Activated CD4-positive, alpha-beta T cell treated with anti-CD3 and anti-CD28 coated beads for 36 hours (primary cell): ENCODE measurements around the gene BABAM2. TPM values are rescaled to one million over a fixed set of nuclear protein-coding genes. Genes with fewer than 3 reads are reported as not detected.
"Not testable (repeated sequence)": the region's sequence is repeated elsewhere in the genome, so short reads cannot be mapped to it uniquely, and the experiment has no call there.

ENCODE experiments used
- ATAC-seq: fragments of 200-7000 bp; cut with Tn5 transposase; one replicate; pipeline ENCODE4 v1.10.0; 2021; ENCODE audit warnings: mild to moderate bottlenecking, moderate library complexity
- CTCF ChIA-PET: fragments of 350-600 bp; sonication (Branson Sonifier 250); formaldehyde crosslinking; loops from one replicate; lab custom pipeline; 2021; ENCODE audit warnings: antibody characterized with exemption; lab: Charles Lee
- POLR2A ChIA-PET: fragments of 350-600 bp; sonication (Branson Sonifier 250); formaldehyde crosslinking; loops from one replicate; lab custom pipeline; 2021; ENCODE audit warnings: antibody characterized with exemption, inconsistent platforms; lab: Charles Lee
- DNase-seq: peaks from one replicate; pipeline ENCODE4 v3.0.0-alpha.2; 2020
- H3K27ac Mint-ChIP-seq: one replicate; pipeline ENCODE4 v1.8.0; 2021; ENCODE audit warnings: mixed read lengths
- H3K27me3 Mint-ChIP-seq: one replicate; pipeline ENCODE4 v1.8.0; 2021; ENCODE audit warnings: mixed read lengths
- H3K36me3 Mint-ChIP-seq: one replicate; pipeline ENCODE4 v1.8.0; 2021; ENCODE audit warnings: low read depth, mixed read lengths
- H3K4me1 Mint-ChIP-seq: one replicate; pipeline ENCODE4 v1.8.0; 2021; ENCODE audit warnings: mixed read lengths
- H3K4me3 Mint-ChIP-seq: one replicate; pipeline ENCODE4 v1.8.0; 2021; ENCODE audit warnings: mild to moderate bottlenecking, moderate library complexity, mixed read lengths
- H3K9me3 Mint-ChIP-seq: one replicate; pipeline ENCODE4 v1.8.0; 2021; ENCODE audit warnings: low read depth, mixed read lengths
- intact Hi-C, 2 experiments: fragments of 100-400 bp; cut with DNase I in 1 of 2; cut with micrococcal nuclease in 1 of 2; formaldehyde crosslinking; loops; one replicate each; pipeline versions ENCODE4 v1.14.2 to v1.15.1; 2022 to 2024; cut with DNase I, micrococcal nuclease
- total RNA-seq, 2 experiments: library from RNA; stranded (reverse); gene quantifications; one replicate each; pipeline ENCODE4 v1.2.3, GENCODE V29; 2021

BABAM2 gene
- total RNA-seq, 2 experiments from 2014 or later, result 58.4 to 81.1 TPM

GRCh38 chr2:27993950-27994728 is 103.6 kb downstream of the BABAM2 start:
- POLR2A ChIA-PET, result no interaction called here
- Mint-ChIP-seq H3K27me3 (no peaks in the 10 kb centered on the region), H3K27ac (no peak overlapping the region), H3K4me1 (peaks cover 5% of the 10 kb centered on the region), H3K4me3 (no peak overlapping the region), H3K36me3 (peaks cover 41% of the 10 kb centered on the region), H3K9me3 (peaks cover 5% of the 10 kb centered on the region)
- CTCF ChIA-PET, result no interaction called here
- intact Hi-C loops, result no loop called here
- no peak for ATAC-seq
- no peak for DNase-seq

- no peak for ATAC-seq
- Mint-ChIP-seq H3K4me1 (peaks cover 5% of the 10 kb centered on the region), H3K9me3 (peaks cover 4% of the 10 kb centered on the region), H3K27me3 (no peaks in the 10 kb centered on the region), H3K4me3 (no peak overlapping the region), H3K36me3 (peaks cover 31% of the 10 kb centered on the region), H3K27ac (no peak overlapping the region)
- CTCF ChIA-PET, result interaction anchor here (1.8 kb wide), 1 partner anchor 17 kb away, joined by 4 read pairs; no protein-coding TSS in a partner anchor
- DNase-seq, result no peak
- POLR2A ChIA-PET, result no interaction called here
- intact Hi-C loops, result no loop called here
Observed at GRCh38 chr2:27996156-27996922, 105.8 kb downstream of the BABAM2 start.

GRCh38 chr2:28000287-28000686 is 109.8 kb downstream of the BABAM2 start:
- H3K4me3 Mint-ChIP-seq, result no peak overlapping the region
- peaks cover 13% of the 10 kb centered on the region for H3K36me3 Mint-ChIP-seq
- peaks cover 22% of the 10 kb centered on the region for H3K4me1 Mint-ChIP-seq
- POLR2A ChIA-PET, result no interaction called here
- CTCF ChIA-PET, result no interaction called here
- H3K9me3 Mint-ChIP-seq, result no peaks in the 10 kb centered on the region
- intact Hi-C loops, result no loop called here
- ATAC-seq, result peak; percentile 47
- no peak overlapping the region for H3K27ac Mint-ChIP-seq
- no peak for DNase-seq
- H3K27me3 Mint-ChIP-seq, result no peaks in the 10 kb centered on the region

- DNase-seq, result no peak
- intact Hi-C loops, result no loop called here
- H3K36me3 Mint-ChIP-seq, result peaks cover 3% of the 10 kb centered on the region
- H3K27me3 Mint-ChIP-seq, result no peaks in the 10 kb centered on the region
- no peak overlapping the region for H3K27ac Mint-ChIP-seq
- H3K4me3 Mint-ChIP-seq, result no peak overlapping the region
- no peaks in the 10 kb centered on the region for H3K9me3 Mint-ChIP-seq
- ChIA-PET POLR2A (interaction anchor here (0.5 kb wide), 1 partner anchor 59 kb away, joined by 11 read pairs; no protein-coding TSS in a partner anchor), CTCF (interaction anchor here (1.5 kb wide), 1 partner anchor 299 kb away, joined by 3 read pairs; no protein-coding TSS in a partner anchor)
- peaks cover 22% of the 10 kb centered on the region for H3K4me1 Mint-ChIP-seq
- ATAC-seq, result no peak
Observed at GRCh38 chr2:28002181-28002580, 111.7 kb downstream of the BABAM2 start.

- ATAC-seq (peak; percentile 88), DNase-seq (peak; percentile 39)
- Mint-ChIP-seq H3K27ac (peak overlapping the region; percentile 16), H3K4me1 (peaks cover 22% of the 10 kb centered on the region), H3K36me3 (peaks cover 8% of the 10 kb centered on the region), H3K27me3 (no peaks in the 10 kb centered on the region), H3K9me3 (no peaks in the 10 kb centered on the region), H3K4me3 (no peak overlapping the region)
- ChIA-PET POLR2A (no interaction called here), CTCF (interaction anchor here (0.6 to 1.1 kb wide), 4 partner anchors 119 to 493 kb away, joined by 3 read pairs; no protein-coding TSS in a partner anchor)
- intact Hi-C loops, result no loop called here
Observed at GRCh38 chr2:28004086-28004485, 113.6 kb downstream of the BABAM2 start.

GRCh38 chr2:28009732-28010131 is 119.2 kb downstream of the BABAM2 start:
- DNase-seq, result no peak
- CTCF ChIA-PET, result no interaction called here
- POLR2A ChIA-PET, result no interaction called here
- intact Hi-C loops, result no loop called here
- no peak overlapping the region for H3K27ac Mint-ChIP-seq
- H3K36me3 Mint-ChIP-seq, result peaks cover 6% of the 10 kb centered on the region
- ATAC-seq, result no peak
- no peaks in the 10 kb centered on the region for H3K9me3 Mint-ChIP-seq
- H3K4me3 Mint-ChIP-seq, result no peak overlapping the region
- no peaks in the 10 kb centered on the region for H3K27me3 Mint-ChIP-seq
- H3K4me1 Mint-ChIP-seq, result no peaks in the 10 kb centered on the region

- ATAC-seq, result no peak
- Mint-ChIP-seq H3K9me3 (no peaks in the 10 kb centered on the region), H3K27ac (no peak overlapping the region), H3K4me3 (no peak overlapping the region), H3K4me1 (no peaks in the 10 kb centered on the region), H3K27me3 (no peaks in the 10 kb centered on the region), H3K36me3 (peaks cover 9% of the 10 kb centered on the region)
- POLR2A ChIA-PET, result no interaction called here
- DNase-seq, result no peak
- CTCF ChIA-PET, result interaction anchor here (0.7 to 1.0 kb wide), 2 partner anchors 197 to 204 kb away, joined by 3 to 4 read pairs; no protein-coding TSS in a partner anchor
- intact Hi-C loops, result no loop called here
Observed at GRCh38 chr2:28011322-28011737, 120.8 kb downstream of the BABAM2 start.

DNA sequence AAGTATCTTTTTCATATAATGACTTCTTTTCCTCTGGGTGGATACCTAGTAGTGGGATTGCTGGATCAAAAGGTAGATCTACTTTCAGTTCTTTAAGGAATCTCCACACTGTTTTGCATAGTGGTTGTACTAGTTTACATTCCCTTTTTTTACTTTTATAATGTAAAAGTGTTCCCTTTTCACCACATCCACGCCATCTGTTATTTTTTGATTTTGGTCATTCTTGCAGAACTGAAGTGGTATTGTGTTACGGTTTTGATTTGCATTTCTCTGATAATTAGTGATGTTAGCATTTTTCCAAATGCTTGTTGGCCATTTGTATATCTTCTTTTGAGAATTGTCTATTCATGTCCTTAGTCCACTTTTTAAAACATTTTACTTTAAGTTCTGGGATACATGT is 127.9 kb downstream of the BABAM2 start:
- intact Hi-C loops, H3K4me1 Mint-ChIP-seq: not testable (repeated sequence)

GRCh38 chr2:28019521-28019920 is 129.0 kb downstream of the BABAM2 start:
- ATAC-seq, DNase-seq, POLR2A ChIA-PET: not testable (repeated sequence)

More for the DNA sequence above, 127.9 kb downstream of the BABAM2 start:
- H3K27me3 Mint-ChIP-seq, POLR2A ChIA-PET, H3K9me3 Mint-ChIP-seq, H3K27ac Mint-ChIP-seq, CTCF ChIA-PET, DNase-seq, ATAC-seq, H3K4me3 Mint-ChIP-seq: not testable (repeated sequence)
- H3K36me3 Mint-ChIP-seq, result peaks cover 13% of the 10 kb centered on the region

DNA sequence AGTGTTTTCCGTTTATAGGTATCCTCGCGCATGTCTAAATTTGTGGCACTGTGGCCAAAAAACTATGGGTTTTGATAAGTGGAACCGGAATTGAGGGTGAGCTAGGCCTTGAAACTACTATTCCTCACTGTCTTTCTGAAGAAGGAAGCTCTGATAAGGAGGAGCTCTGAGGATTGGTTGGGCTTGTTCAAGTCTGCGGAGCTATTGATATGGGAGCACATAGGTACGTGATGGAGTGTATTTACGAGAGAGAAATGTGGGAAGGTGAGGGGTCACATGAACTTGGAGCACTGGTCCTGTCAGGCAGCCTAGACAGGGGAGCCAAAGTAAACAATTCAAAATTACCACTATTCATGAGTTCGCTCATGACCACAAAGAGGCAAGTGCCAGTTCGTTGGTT is 131.4 kb downstream of the BABAM2 start:
- POLR2A ChIA-PET, result no interaction called here

More at GRCh38 chr2:28019521-28019920, 129.0 kb downstream of the BABAM2 start:
- H3K9me3 Mint-ChIP-seq, H3K4me1 Mint-ChIP-seq, H3K4me3 Mint-ChIP-seq, H3K27me3 Mint-ChIP-seq, H3K27ac Mint-ChIP-seq, intact Hi-C loops: not testable (repeated sequence)
- CTCF ChIA-PET, result interaction anchor here (1.0 kb wide), 1 partner anchor 9 kb away, joined by 3 read pairs; no protein-coding TSS in a partner anchor
- peaks cover 15% of the 10 kb centered on the region for H3K36me3 Mint-ChIP-seq

DNA sequence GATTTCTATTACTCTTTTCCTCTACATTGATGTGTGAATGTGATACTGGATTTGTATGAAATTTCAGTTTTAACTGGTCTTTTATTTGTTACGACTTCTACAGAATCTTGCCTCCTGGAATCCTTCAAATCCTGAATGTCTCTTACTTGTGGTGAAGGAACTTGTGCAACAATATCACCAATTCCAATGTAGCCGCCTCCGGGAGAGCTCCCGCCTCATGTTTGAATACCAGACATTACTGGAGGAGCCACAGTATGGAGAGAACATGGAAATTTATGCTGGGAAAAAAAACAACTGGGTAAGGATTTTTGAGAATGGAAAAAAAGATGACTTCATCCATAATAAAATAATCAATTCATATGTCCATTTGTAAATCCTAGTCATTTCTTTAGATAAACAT is 134.6 kb downstream of the BABAM2 start:
- Mint-ChIP-seq H3K4me3 (no peak overlapping the region), H3K4me1 (no peaks in the 10 kb centered on the region), H3K27me3 (no peaks in the 10 kb centered on the region), H3K27ac (no peak overlapping the region), H3K9me3 (no peaks in the 10 kb centered on the region), H3K36me3 (peaks cover 36% of the 10 kb centered on the region)
- ATAC-seq (no peak), DNase-seq (no peak)
- ChIA-PET POLR2A (no interaction called here), CTCF (no interaction called here)
- intact Hi-C loops, result no loop called here

More for the DNA sequence above, 131.4 kb downstream of the BABAM2 start:
- ATAC-seq (no peak), DNase-seq (no peak)
- Mint-ChIP-seq H3K4me3 (no peak overlapping the region), H3K27ac (no peak overlapping the region), H3K4me1 (peaks cover 7% of the 10 kb centered on the region), H3K9me3 (peaks cover 2% of the 10 kb centered on the region), H3K27me3 (no peaks in the 10 kb centered on the region), H3K36me3 (peaks cover 29% of the 10 kb centered on the region)
- CTCF ChIA-PET, result no interaction called here
- intact Hi-C loops, result no loop called here
